Tibial nerve (tissue), 4 donors: ENCODE data around the gene ZNF804B.

ENCODE experiments used
- CTCF ChIP-seq, 5 experiments: fragments of 200-600 bp in 3 of 5; fragments of 450-650 bp in 2 of 5; sonication (generic) in 3 of 5; IDR thresholded peaks; one replicate each; pipeline ENCODE4 v1.5.1; 2016 to 2019; ENCODE audit warnings: antibody characterized with exemption in 5 of 5, mild to moderate bottlenecking in 3 of 5, moderate library complexity in 2 of 5
- EP300 ChIP-seq, 2 donors: sonication (generic); formaldehyde crosslinking; IDR thresholded peaks; one replicate each; pipeline ENCODE4 v1.6.1; 2017; ENCODE audit warnings: antibody characterized with exemption in 2 of 2, mild to moderate bottlenecking in 1 of 2
- POLR2A ChIP-seq, 2 donors: fragments of 450-650 bp; IDR thresholded peaks; one replicate each; pipeline ENCODE4 v1.6.1; 2017; ENCODE audit warnings: antibody characterized with exemption in 2 of 2, mild to moderate bottlenecking in 2 of 2, moderate library complexity in 2 of 2

GRCh38 chr7:89264126-89264525 lies 504.6 kb downstream of the ZNF804B start:
- TF ChIP-seq CTCF (IDR thresholded peaks at IDR 0.05) (no peak), POLR2A (IDR thresholded peaks at IDR 0.05) (no peak), EP300 (IDR thresholded peaks at IDR 0.05) (no peak)
